Upper lobe of right lung (tissue), 1 donor: ENCODE measurements around the gene OTUB2. TPM values are rescaled to one million over a fixed set of nuclear protein-coding genes. Genes with fewer than 3 reads are reported as not detected.
A peak's percentile ranks its signal among the peaks of the same experiment; 100 is the strongest.

Source experiments
- ATAC-seq: fragments of 200-7000 bp; cut with Tn5 transposase; one replicate; pipeline ENCODE4 v1.9.1; 2020; ENCODE audit warnings: mild to moderate bottlenecking, moderate library complexity
- DNase-seq: peaks from one replicate; pipeline ENCODE4 v3.0.0-alpha.2; 2020
- H3K27ac ChIP-seq: fragments of 200-600 bp; one replicate; pipeline ENCODE4 v1.8.0; 2022
- H3K27me3 ChIP-seq: fragments of 200-600 bp; one replicate; pipeline ENCODE4 v1.8.0; 2022; ENCODE audit warnings: mild to moderate bottlenecking
- H3K36me3 ChIP-seq: fragments of 200-600 bp; one replicate; pipeline ENCODE4 v1.8.0; 2022
- H3K4me1 ChIP-seq: fragments of 200-600 bp; one replicate; pipeline ENCODE4 v1.8.0; 2022
- H3K4me3 ChIP-seq: fragments of 200-600 bp; one replicate; pipeline ENCODE4 v1.8.0; 2022; ENCODE audit warnings: mild to moderate bottlenecking
- H3K9me3 ChIP-seq: fragments of 200-600 bp; one replicate; pipeline ENCODE4 v1.8.0; 2022
- CTCF ChIP-seq: fragments of 200-600 bp; IDR thresholded peaks from one replicate; pipeline ENCODE4 v1.8.0; 2022; ENCODE audit warnings: antibody characterized with exemption
- intact Hi-C: fragments of 100-400 bp; cut with DNase I; formaldehyde crosslinking; loops from one replicate; pipeline ENCODE4 v1.11.0; 2022
- long read RNA-seq: library from polyadenylated mRNA; unstranded; transcript quantifications from one replicate; pipeline ENCODE4 v2.0.0, GENCODE V29; 2021
- total RNA-seq: library from RNA; stranded (reverse); fragmentation: NEBNext Ultra II Directional; extraction: Animal tissue kit (Norgen Biotek cat#: 25700); gene quantifications from one replicate; pipeline ENCODE4 v1.2.1, GENCODE V29; 2021
- donor health status: DM: no; HTN: yes; CAD: no; lungs with severe emphysema.

The OTUB2 gene
- total RNA-seq, result 1.0 TPM
- long read RNA-seq, partial matches to known transcripts, result 0 of 8 reads
- long read RNA-seq, other reads (novel, unspliced or antisense), result 6 of 8 reads

- peak within 1 kb of the TSS; percentile 42 for H3K27ac ChIP-seq
- intact Hi-C loops, result no loop called here
- DNase-seq, result peak; percentile 97
Measured at GRCh38 chr14:94026173-94026888, at the start of gene OTUB2. TSS of gene OTUB2 (plus strand) at chr14:94026340. CDS start at chr14:94026538, 198 bp downstream.

GRCh38 chr14:93976477-93977057 is 49.6 kb upstream of the OTUB2 start, which contains the start of gene ASB2:
TSS of gene ASB2 (minus strand) at chr14:93976570. CDS start at chr14:93964539, 12,031 bp downstream.
- Histone ChIP-seq H3K36me3 (no peaks in the 10 kb centered on the region), H3K4me3 (peak within 1 kb of the TSS; percentile 11), H3K27me3 (no peaks in the 10 kb centered on the region), H3K4me1 (peaks cover 8% of the 10 kb centered on the region), H3K27ac (peak within 1 kb of the TSS; percentile 51), H3K9me3 (no peaks in the 10 kb centered on the region)
- no peak for DNase-seq
- intact Hi-C loops, result no loop called here
- ATAC-seq, result no peak
- no peak for TF ChIP-seq CTCF

More at GRCh38 chr14:94026173-94026888, at the start of gene OTUB2:
- Histone ChIP-seq H3K27me3 (no peaks in the 10 kb centered on the region), H3K4me3 (peak within 1 kb of the TSS; percentile 68), H3K9me3 (no peaks in the 10 kb centered on the region), H3K4me1 (peaks cover 10% of the 10 kb centered on the region), H3K36me3 (no peaks in the 10 kb centered on the region)
- TF ChIP-seq CTCF, result no peak
- peak; percentile 98 for ATAC-seq

GRCh38 chr14:93977171-93977570 is 49.0 kb upstream of the OTUB2 start:
- no peaks in the 10 kb centered on the region for H3K9me3 ChIP-seq
- DNase-seq, result no peak
- no peak overlapping the region for H3K4me3 ChIP-seq
- intact Hi-C loops, result no loop called here
- peaks cover 8% of the 10 kb centered on the region for H3K4me1 ChIP-seq
- no peaks in the 10 kb centered on the region for H3K27me3 ChIP-seq
- H3K36me3 ChIP-seq, result no peaks in the 10 kb centered on the region
- ATAC-seq, result no peak
- no peak for TF ChIP-seq CTCF
- H3K27ac ChIP-seq, result peak overlapping the region; percentile 51

GRCh38 chr14:93977790-93978581 is 48.2 kb upstream of the OTUB2 start:
- Histone ChIP-seq H3K36me3 (no peaks in the 10 kb centered on the region), H3K9me3 (no peaks in the 10 kb centered on the region), H3K27ac (no peak overlapping the region), H3K4me1 (peaks cover 8% of the 10 kb centered on the region), H3K27me3 (no peaks in the 10 kb centered on the region), H3K4me3 (no peak overlapping the region)
- DNase-seq (no peak), ATAC-seq (no peak)
- no peak for TF ChIP-seq CTCF
- intact Hi-C loops, result no loop called here

- no peak overlapping the region for H3K27ac ChIP-seq
- no peaks in the 10 kb centered on the region for H3K27me3 ChIP-seq
- no peaks in the 10 kb centered on the region for H3K9me3 ChIP-seq
- H3K4me3 ChIP-seq, result no peak overlapping the region
- H3K36me3 ChIP-seq, result no peaks in the 10 kb centered on the region
- ATAC-seq, result no peak
- TF ChIP-seq CTCF, result no peak
- no peak for DNase-seq
- intact Hi-C loops, result no loop called here
- H3K4me1 ChIP-seq, result peaks cover 8% of the 10 kb centered on the region
Measured at GRCh38 chr14:93978735-93979134, 47.4 kb upstream of the OTUB2 start.
